ENCODE measurements around the gene NCOA1. TPM values are rescaled to one million over a fixed set of nuclear protein-coding genes. Genes with fewer than 3 reads are reported as not detected.

Gene NCOA1
- total and polyA plus RNA-seq, 2 of the 4 experiments (the other 2 are of a cell fraction): 6.7 to 11.3 TPM

GRCh38 chr2:24779116-24779515, 288.1 kb downstream of the NCOA1 start:
- H3K14ac ChIP-seq (replicated peaks; ENCODE audit: low read depth, low read length): no peak overlapping the region; the same call in 1 of the 2 replicates
- POLR2A ChIA-PET (ENCODE audit: unreplicated experiment): no interaction called here
- DNase-seq (no peak), ATAC-seq (ENCODE audit: low read depth) (no peak)
- H3K56ac ChIP-seq (ENCODE audit: extremely low read depth, insufficient read depth, low read length): no peak overlapping the region
- intact Hi-C loops (cut with micrococcal nuclease) (no loop called here), dilution Hi-C loops (cut with HindIII; ENCODE audit: low sequenced_read_pairs, unreplicated experiment) (no loop called here), in situ Hi-C loops (cut with MboI; ENCODE audit: low sequenced_read_pairs) (no loop called here)
- no peak overlapping the region for H3K4me2 ChIP-seq (ENCODE audit: low read depth, low read length)
- no peak overlapping the region for H2BK120ac ChIP-seq (ENCODE audit: low read depth, low read length)
- WGBS, 2 experiments (ENCODE audit: extremely low coverage in 2 of 2, insufficient read length in 1 of 2): 80% methylated on average over 1 of the region's 2 CpGs; no CpG with 5 or more reads in 1 of the 2 experiments
- no peaks in the 10 kb centered on the region for H3K27me3 ChIP-seq (ENCODE audit: control insufficient read depth, insufficient read depth, low read length)
- no peaks in the 10 kb centered on the region for H4K20me1 ChIP-seq (ENCODE audit: insufficient read depth, low read length)
- H4K5ac ChIP-seq (ENCODE audit: low read depth, low read length): no peak overlapping the region
- H2AK5ac ChIP-seq (ENCODE audit: low read depth, low read length): no peak overlapping the region
- H3K4ac ChIP-seq (ENCODE audit: low read depth, low read length): no peak overlapping the region
- H3K79me1 ChIP-seq (ENCODE audit: low read depth in 1 of 2, low read length in 2 of 2): no peaks in the 10 kb centered on the region
- no peak overlapping the region for H3K27ac ChIP-seq (ENCODE audit: insufficient read depth, low read length)
- no peak overlapping the region for H2BK5ac ChIP-seq (ENCODE audit: low read depth, low read length, poor library complexity, severe bottlenecking)
- no peak for TF ChIP-seq FOS (IDR thresholded peaks at IDR 0.05; ENCODE audit: low read depth, low read length)
- no peak for TF ChIP-seq RFX5 (IDR thresholded peaks at IDR 0.05; ENCODE audit: low read depth, low read length)
- no peak for TF ChIP-seq CEBPB (IDR thresholded peaks at IDR 0.05; ENCODE audit: low read depth, low read length)
- TF ChIP-seq BHLHE40 (IDR thresholded peaks at IDR 0.05; ENCODE audit: low read depth, low read length): no peak
- TF ChIP-seq NFE2L2 (IDR thresholded peaks at IDR 0.05; ENCODE audit: low read depth, low read length): no peak
- no peak for TF ChIP-seq MXI1 (IDR thresholded peaks at IDR 0.05; ENCODE audit: borderline replicate concordance, low read depth, low read length)
- no peak for TF ChIP-seq CHD1 (IDR thresholded peaks at IDR 0.05; ENCODE audit: low read depth, low read length)
- no peak for TF ChIP-seq MAFK (IDR thresholded peaks at IDR 0.05; ENCODE audit: low read depth, low read length)
- TF ChIP-seq CTCF (conservative IDR thresholded peaks at IDR 0.05; ENCODE audit: low read depth, low read length): no peak
- no peak for TF ChIP-seq SMC3 (IDR thresholded peaks at IDR 0.05; ENCODE audit: low read depth, low read length)
- no peak for TF ChIP-seq RCOR1 (IDR thresholded peaks at IDR 0.05; ENCODE audit: insufficient replicate concordance, low read length)
- no peak for TF ChIP-seq RAD21 (IDR thresholded peaks at IDR 0.05; ENCODE audit: low read length)
- TF ChIP-seq MAZ (IDR thresholded peaks at IDR 0.05; ENCODE audit: borderline replicate concordance, low read depth, low read length): no peak
- H3K23ac ChIP-seq (ENCODE audit: low read depth, low read length): no peak overlapping the region
- no TSS peak for BruUV-seq (replicated peaks)
- H4K8ac ChIP-seq (ENCODE audit: low read depth in 2 of 2, low read length in 2 of 2): no peak overlapping the region
- no peak overlapping the region for H3K18ac ChIP-seq (ENCODE audit: low read depth, low read length)
- H2BK20ac ChIP-seq (ENCODE audit: low read depth, low read length): no peak overlapping the region
- CTCF ChIA-PET: interaction anchor here (0.6 kb wide), 1 partner anchor 19 kb away, joined by 3 read pairs; no protein-coding TSS in a partner anchor
- no peaks in the 10 kb centered on the region for H3K36me3 ChIP-seq (ENCODE audit: control insufficient read depth, insufficient read depth, low read length)
- no peaks in the 10 kb centered on the region for H3K9me1 ChIP-seq (ENCODE audit: insufficient read depth, low read length)
- no peak overlapping the region for H4K91ac ChIP-seq (ENCODE audit: insufficient read depth, low read depth, low read length)
- H3K4me3 ChIP-seq (ENCODE audit: insufficient read depth, low read depth, low read length): no peak overlapping the region
- H2AK9ac ChIP-seq (replicated peaks; ENCODE audit: low read depth, low read length, poor library complexity): no peak overlapping the region
- no peak overlapping the region for H2BK15ac ChIP-seq (ENCODE audit: low read depth, low read length)
- no peak overlapping the region for H3K9ac ChIP-seq (ENCODE audit: low read depth, low read length)
- no peaks in the 10 kb centered on the region for H3K4me1 ChIP-seq (ENCODE audit: control insufficient read depth, insufficient read depth, low read length)
- H2AFZ ChIP-seq (replicated peaks; ENCODE audit: low read length, poor library complexity): no peak overlapping the region
- H3K9me3 ChIP-seq (ENCODE audit: control insufficient read depth, insufficient read depth, low read length): no peaks in the 10 kb centered on the region

Data from IMR-90 (cell line).